HepG2 (cell line): ENCODE data around the gene MIPEP. TPM values are rescaled to one million over a fixed set of nuclear protein-coding genes. Genes with fewer than 3 reads are reported as not detected.

ENCODE experiments used
- ATAC-seq: fragments of 200-7000 bp; cut with Tn5 transposase; 3 replicates; pipeline ENCODE4 v1.9.1; 2020; ENCODE audit warnings: mild to moderate bottlenecking, moderate library complexity
- BruUV-seq: library from RNA; stranded (reverse); fragments of 400-500 nt; replicated peaks from 2 replicates; lab custom pipeline; 2021; lab: Mats Ljungman, UMichigan
- CTCF ChIA-PET: fragments of 300-600 bp; formaldehyde crosslinking; extraction: SDS; loops from one replicate; lab custom pipeline; 2021; ENCODE audit warnings: low total read pairs, inconsistent platforms, low intra/inter-chr PET ratio; lab: Yijun Ruan, JAX
- POLR2A ChIA-PET: fragments of 350-600 bp; sonication (Branson Sonifier 250); formaldehyde crosslinking; loops from one replicate; lab custom pipeline; 2020; ENCODE audit warnings: antibody characterized with exemption, inconsistent platforms; lab: Yijun Ruan, JAX
- DNase-seq: peaks from one replicate; pipeline ENCODE4 v3.0.0-alpha.2; 2015; ENCODE audit warnings: low spot score
- FAIRE-seq: peaks from 3 replicates; lab custom pipeline; 2011; peaks lifted over from hg19 to GRCh38; lab: Jason Lieb, UNC
- H2AFZ ChIP-seq: one replicate; pipeline ENCODE4 v1.6.1; 2011; ENCODE audit warnings: low read length, inconsistent platforms
- H3K27ac ChIP-seq: fragments of 300-600 bp; 3 replicates; pipeline ENCODE4 v1.8.0; 2011; ENCODE audit warnings: mixed run types, mild to moderate bottlenecking, mixed read lengths, low read length, inconsistent platforms; ENCODE audit not compliant: insufficient read depth; ENCODE audit errors: extremely low read length
- H3K27me3 ChIP-seq, 2 experiments: fragments of 200-600 bp in 1 of 2; 2 replicates in 1 of 2; 3 replicates in 1 of 2; pipeline versions ENCODE4 v1.6.0 to v1.8.0; 2011; ENCODE audit warnings: low read length in 2 of 2, mild to moderate bottlenecking in 2 of 2, moderate library complexity in 2 of 2, inconsistent platforms in 1 of 2; ENCODE audit not compliant: insufficient read depth in 2 of 2, control insufficient read depth in 1 of 2
- H3K36me3 ChIP-seq, 2 experiments: fragments of 200-600 bp in 1 of 2; replicated peaks in 1 of 2; 2 replicates in 1 of 2; 3 replicates in 1 of 2; pipeline versions ENCODE4 v1.5.1 to v1.8.0; 2011; ENCODE audit warnings: low read length in 2 of 2, inconsistent platforms in 1 of 2; ENCODE audit not compliant: insufficient read depth in 2 of 2, control insufficient read depth in 1 of 2
- H3K4me1 ChIP-seq: 2 replicates; pipeline ENCODE4 v1.5.1; 2012; ENCODE audit warnings: low read length, inconsistent platforms; ENCODE audit not compliant: insufficient read depth
- H3K4me2 ChIP-seq: 2 replicates; pipeline ENCODE4 v1.6.0; 2011; ENCODE audit warnings: low read depth, low read length, inconsistent platforms
- H3K4me3 ChIP-seq, 3 experiments: fragments of 200-600 bp in 1 of 3; sonication (generic), shearing (Covaris generic) in 1 of 3; replicated peaks in 1 of 3; 2 replicates each; pipeline ENCODE4 v1.5.1; 2011 to 2016; ENCODE audit warnings: low read length in 3 of 3, inconsistent platforms in 2 of 3, low read depth in 2 of 3, mild to moderate bottlenecking in 2 of 3, control low read depth in 1 of 3, mixed read lengths in 1 of 3; ENCODE audit not compliant: insufficient read depth in 1 of 3
- H3K79me2 ChIP-seq: one replicate; pipeline ENCODE4 v1.6.1; 2011; ENCODE audit warnings: low read length, inconsistent platforms; ENCODE audit not compliant: insufficient read depth
- H3K9ac ChIP-seq: 2 replicates; pipeline ENCODE4 v1.6.0; 2011; ENCODE audit warnings: mild to moderate bottlenecking, low read depth, low read length, inconsistent platforms; ENCODE audit not compliant: insufficient read depth
- H3K9me3 ChIP-seq: 2 replicates; pipeline ENCODE4 v1.5.1; 2012; ENCODE audit warnings: mild to moderate bottlenecking, low read length
- H4K20me1 ChIP-seq: 2 replicates; pipeline ENCODE4 v1.6.0; 2011; ENCODE audit warnings: inconsistent platforms, mild to moderate bottlenecking, low read length, moderate library complexity; ENCODE audit not compliant: insufficient read depth
- DMAP1 ChIP-seq: IDR thresholded peaks from 2 replicates; pipeline ENCODE4 v1.6.1; 2016
- RXRA ChIP-seq: sonication (generic); formaldehyde crosslinking; IDR thresholded peaks from 2 replicates; pipeline ENCODE4 v1.5.1; 2020; ENCODE audit warnings: missing genetic modification reagents
- SAFB2 ChIP-seq: sonication (generic); formaldehyde crosslinking; IDR thresholded peaks from 2 replicates; pipeline ENCODE4 v1.5.1; 2020; ENCODE audit warnings: missing genetic modification reagents, low read depth, mild to moderate bottlenecking, borderline replicate concordance
- ZNF138 ChIP-seq: sonication (generic); formaldehyde crosslinking; IDR thresholded peaks from 2 replicates; pipeline ENCODE4 v1.5.0; 2020; ENCODE audit warnings: mild to moderate bottlenecking, low read depth, missing genetic modification reagents
- ZNF530 ChIP-seq: sonication (generic); formaldehyde crosslinking; IDR thresholded peaks from 2 replicates; pipeline ENCODE4 v1.5.0; 2020; ENCODE audit warnings: low read depth, mild to moderate bottlenecking, missing genetic modification reagents
- WGBS: methylation state at CpG from one replicate; pipeline ENCODE4 v1.1.6; 2017; ENCODE audit warnings: low lambda C conversion rate; 5-methylcytosine and 5-hydroxymethylcytosine counted together
- in situ Hi-C: cut with HindIII; loops from 2 replicates; pipeline ENCODE4 v1.10.0; 2017; ENCODE audit warnings: low pct_unique_long_range_greater_than_20kb; ENCODE audit not compliant: extremely low pct_ligation_motif_present
- intact Hi-C: fragments of 100-400 bp; cut with micrococcal nuclease; formaldehyde crosslinking; loops from one replicate; pipeline ENCODE4 v1.10.0; 2022; ENCODE audit not compliant: unreplicated experiment
- polyA plus RNA-seq, 8 experiments: library from polyadenylated mRNA; depleted of rRNA in 3 of 8; stranded (reverse) in 7 of 8; unstranded in 1 of 8; fragments of >200 nt; fragmentation: Illumina TruSeq in 4 of 8; extraction: Trizol in 4 of 8; gene quantifications; 2 replicates each; pipeline versions ENCODE4 v1.2.1 to v1.2.3, GENCODE V29; 2011 to 2016; ENCODE audit warnings: low read depth in 4 of 8, missing spikeins in 1 of 8, mixed read lengths in 1 of 8; ENCODE audit not compliant: insufficient read depth in 1 of 8
- total RNA-seq, 5 experiments: library from RNA; depleted of rRNA; stranded (reverse); fragments of >200 nt; fragmentation: Illumina TruSeq; extraction: Trizol; gene quantifications; 2 replicates each; pipeline ENCODE4 v1.2.3, GENCODE V29; 2016; ENCODE audit warnings: low read depth in 1 of 5
- TF ChIP-seq, protein P1 (sequence below): sonication (generic); formaldehyde crosslinking; IDR thresholded peaks from 2 replicates; pipeline ENCODE4 v1.5.0; 2020; ENCODE audit warnings: missing genetic modification reagents
- TF ChIP-seq, protein P2 (sequence below): fragments of 450-650 bp; IDR thresholded peaks from 2 replicates; pipeline ENCODE4 v1.6.1; 2016

Gene MIPEP
- total and polyA plus RNA-seq, 2 of the 13 experiments (the other 11 are each of a cell fraction or from before 2014, with no cell fraction given): 9.3 to 24.1 TPM

DNA sequence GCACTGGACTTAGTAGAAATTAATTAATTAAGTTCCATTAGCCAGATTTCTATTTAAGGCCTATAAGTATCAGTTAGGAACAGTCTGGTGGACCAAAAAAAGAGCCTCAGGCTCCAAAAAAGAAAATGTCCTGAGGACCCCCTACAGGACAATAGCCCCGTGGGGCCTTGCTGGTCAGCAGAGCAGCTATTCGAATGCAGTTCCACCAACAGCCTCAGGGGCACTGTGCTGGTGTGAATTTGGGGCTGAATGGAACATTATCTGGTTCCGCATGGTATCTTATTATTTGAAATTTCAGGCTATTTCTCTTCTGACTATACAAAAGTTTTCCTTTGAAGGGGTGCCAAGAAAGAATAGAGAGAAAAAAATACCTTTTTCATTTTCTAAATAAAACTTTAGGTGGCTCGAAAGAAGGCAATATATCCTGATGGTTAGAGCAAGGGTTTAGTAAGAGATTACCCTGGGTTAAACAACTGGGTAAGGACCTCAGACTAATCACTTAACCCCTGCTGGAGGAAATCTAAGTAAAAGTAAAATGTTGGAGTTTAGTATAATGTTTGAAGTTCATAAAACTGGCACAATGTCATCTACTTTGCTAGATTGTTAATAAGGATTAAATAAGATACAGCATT, 147.2 kb downstream of the MIPEP start:
- no peaks in the 10 kb centered on the region for H3K9me3 ChIP-seq
- TF ChIP-seq, protein P1, sequence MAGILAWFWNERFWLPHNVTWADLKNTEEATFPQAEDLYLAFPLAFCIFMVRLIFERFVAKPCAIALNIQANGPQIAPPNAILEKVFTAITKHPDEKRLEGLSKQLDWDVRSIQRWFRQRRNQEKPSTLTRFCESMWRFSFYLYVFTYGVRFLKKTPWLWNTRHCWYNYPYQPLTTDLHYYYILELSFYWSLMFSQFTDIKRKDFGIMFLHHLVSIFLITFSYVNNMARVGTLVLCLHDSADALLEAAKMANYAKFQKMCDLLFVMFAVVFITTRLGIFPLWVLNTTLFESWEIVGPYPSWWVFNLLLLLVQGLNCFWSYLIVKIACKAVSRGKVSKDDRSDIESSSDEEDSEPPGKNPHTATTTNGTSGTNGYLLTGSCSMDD (CRISPR knock-in tag): no peak
- TF ChIP-seq, protein P2, sequence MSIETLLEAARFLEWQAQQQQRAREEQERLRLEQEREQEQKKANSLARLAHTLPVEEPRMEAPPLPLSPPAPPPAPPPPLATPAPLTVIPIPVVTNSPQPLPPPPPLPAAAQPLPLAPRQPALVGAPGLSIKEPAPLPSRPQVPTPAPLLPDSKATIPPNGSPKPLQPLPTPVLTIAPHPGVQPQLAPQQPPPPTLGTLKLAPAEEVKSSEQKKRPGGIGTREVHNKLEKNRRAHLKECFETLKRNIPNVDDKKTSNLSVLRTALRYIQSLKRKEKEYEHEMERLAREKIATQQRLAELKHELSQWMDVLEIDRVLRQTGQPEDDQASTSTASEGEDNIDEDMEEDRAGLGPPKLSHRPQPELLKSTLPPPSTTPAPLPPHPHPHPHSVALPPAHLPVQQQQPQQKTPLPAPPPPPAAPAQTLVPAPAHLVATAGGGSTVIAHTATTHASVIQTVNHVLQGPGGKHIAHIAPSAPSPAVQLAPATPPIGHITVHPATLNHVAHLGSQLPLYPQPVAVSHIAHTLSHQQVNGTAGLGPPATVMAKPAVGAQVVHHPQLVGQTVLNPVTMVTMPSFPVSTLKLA: no peak
- peak; percentile 64; the same call in 1 of the 2 replicates for TF ChIP-seq DMAP1 (CRISPR knock-in tag)
- no peak for TF ChIP-seq RXRA (CRISPR knock-in tag)
- no peak for TF ChIP-seq ZNF138 (CRISPR knock-in tag)
- CTCF ChIA-PET: no interaction called here
- H3K36me3 ChIP-seq: no peaks in the 10 kb centered on the region; a peak in 1 of 5 replicates
- intact Hi-C loops: no loop called here
- no peak overlapping the region for H2AFZ ChIP-seq
- H3K79me2 ChIP-seq: no peaks in the 10 kb centered on the region
- POLR2A ChIA-PET: no interaction called here
- no peak overlapping the region for H3K27ac ChIP-seq
- no peaks in the 10 kb centered on the region for H4K20me1 ChIP-seq
- 65% methylated on average over 4 of the region's 4 CpGs for whole genome bisulfite sequencing
- H3K4me2 ChIP-seq: no peak overlapping the region
- H3K9ac ChIP-seq: no peak overlapping the region
- ATAC-seq (peak; percentile 92), FAIRE-seq (no peak), DNase-seq (no peak)
- H3K27me3 ChIP-seq: no peaks in the 10 kb centered on the region
- in situ Hi-C loops: no loop called here
- no TSS peak for BruUV-seq
- peaks cover 23% of the 10 kb centered on the region for H3K4me1 ChIP-seq
- H3K4me3 ChIP-seq: no peak overlapping the region

DNA sequence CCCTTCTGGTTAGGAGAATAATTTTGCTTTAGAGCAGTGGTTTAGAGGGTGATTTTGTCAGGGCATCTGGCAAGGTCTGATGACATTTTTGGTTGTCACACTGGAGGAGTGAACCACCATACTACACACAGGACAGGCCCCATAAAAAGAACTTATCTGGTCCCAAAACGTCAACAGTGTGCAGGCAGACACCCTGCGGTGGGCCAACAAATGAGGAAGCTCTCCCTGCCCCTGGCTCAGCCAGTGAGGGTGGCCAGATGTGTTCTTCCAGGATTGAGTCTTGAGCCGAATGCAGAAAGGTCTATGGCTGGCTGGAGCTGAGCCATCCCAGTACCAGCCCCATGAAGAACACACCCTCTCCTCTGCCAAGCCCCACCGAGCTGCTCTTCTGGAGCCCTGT, 149.2 kb downstream of the MIPEP start:
- intact Hi-C loops: no loop called here
- no peak for ATAC-seq
- CTCF ChIA-PET: no interaction called here
- Histone ChIP-seq H3K27me3 (no peaks in the 10 kb centered on the region), H2AFZ (no peak overlapping the region), H3K4me3 (no peak overlapping the region), H3K4me1 (peaks cover 36% of the 10 kb centered on the region), H3K9me3 (no peaks in the 10 kb centered on the region), H3K9ac (no peak overlapping the region), H4K20me1 (no peaks in the 10 kb centered on the region), H3K4me2 (no peak overlapping the region), H3K36me3 (no peaks in the 10 kb centered on the region), H3K79me2 (no peaks in the 10 kb centered on the region), H3K27ac (no peak overlapping the region)
- POLR2A ChIA-PET: interaction anchor here (0.7 kb wide), 1 partner anchor 24 kb away, joined by 3 read pairs; no protein-coding TSS in a partner anchor
- FAIRE-seq: no peak
- in situ Hi-C loops: no loop called here
- no peak for DNase-seq
- 95% methylated on average over 1 of the region's 4 CpGs for WGBS
- TF ChIP-seq ZNF530 (no peak), SAFB2 (no peak)
- no TSS peak for BruUV-seq
